Glomerular visceral epithelial cell (primary cell): Measurements from ENCODE around the gene EN2.
A peak's percentile ranks its signal among the peaks of the same experiment; 100 is the strongest.

Experiments
- DNase-seq: peaks from one replicate; pipeline ENCODE4 v3.0.0-alpha.2; 2016; ENCODE audit errors: extremely low spot score

The EN2 gene

GRCh38 chr7:155450970-155451801 lies 6.7 kb upstream of the EN2 start:
- no peak for DNase-seq

GRCh38 chr7:155451840-155452239 lies 6.1 kb upstream of the EN2 start:
- no peak for DNase-seq

GRCh38 chr7:155452505-155453295 lies 5.2 kb upstream of the EN2 start:
- DNase-seq, result no peak

GRCh38 chr7:155453296-155454182 lies 4.4 kb upstream of the EN2 start:
- DNase-seq, result no peak

- DNase-seq, result no peak
Observed at GRCh38 chr7:155454183-155455112, 3.5 kb upstream of the EN2 start.

GRCh38 chr7:155455132-155455693 lies 2.7 kb upstream of the EN2 start:
- no peak for DNase-seq

- DNase-seq, result no peak
Observed at GRCh38 chr7:155455776-155456737, 1.9 kb upstream of the EN2 start.

GRCh38 chr7:155456738-155457543 lies 988 bp upstream of the EN2 start:
- DNase-seq, result peak; percentile 15

- DNase-seq, result no peak
Observed at GRCh38 chr7:155457544-155458110, 302 bp upstream of the EN2 start.

GRCh38 chr7:155458878-155459699 lies 1.2 kb downstream of the EN2 start:
- no peak for DNase-seq

GRCh38 chr7:155459700-155460461 lies 2.0 kb downstream of the EN2 start:
- no peak for DNase-seq

GRCh38 chr7:155460926-155461613 lies 3.1 kb downstream of the EN2 start:
- no peak for DNase-seq

GRCh38 chr7:155461631-155462030 lies 3.7 kb downstream of the EN2 start:
- DNase-seq, result no peak

- no peak for DNase-seq
Observed at GRCh38 chr7:155462163-155462735, 4.3 kb downstream of the EN2 start.

- DNase-seq, result no peak
Observed at GRCh38 chr7:155463114-155463811, 5.3 kb downstream of the EN2 start.
